ENCODE results near the gene SMR3A. TPM values are rescaled to one million over a fixed set of nuclear protein-coding genes. Genes with fewer than 3 reads are reported as not detected.

SMR3A gene
- total and polyA plus RNA-seq, 2 of the 13 experiments (the other 11 are each of a cell fraction or from before 2014, with no cell fraction given) = not detected

- Histone ChIP-seq H3K79me2 (ENCODE audit: insufficient read depth, low read length) (no peaks in the 10 kb centered on the region), H3K9me3 (ENCODE audit: low read length) (no peaks in the 10 kb centered on the region), H3K4me2 (ENCODE audit: low read depth, low read length) (no peak overlapping the region), H2AFZ (ENCODE audit: low read length) (no peak overlapping the region), H3K4me3 (replicated peaks in 1 of 3; ENCODE audit: insufficient read depth in 1 of 3, low read depth in 2 of 3, low read length in 3 of 3) (no peak overlapping the region), H3K27me3 (ENCODE audit: control insufficient read depth in 1 of 2, insufficient read depth in 2 of 2, low read length in 2 of 2) (no peaks in the 10 kb centered on the region), H3K4me1 (ENCODE audit: insufficient read depth, low read length) (no peaks in the 10 kb centered on the region), H3K36me3 (replicated peaks in 1 of 2; ENCODE audit: control insufficient read depth in 1 of 2, insufficient read depth in 2 of 2, low read length in 2 of 2) (no peaks in the 10 kb centered on the region), H4K20me1 (ENCODE audit: insufficient read depth, low read length) (no peaks in the 10 kb centered on the region), H3K9ac (ENCODE audit: insufficient read depth, low read depth, low read length) (no peak overlapping the region), H3K27ac (ENCODE audit: extremely low read length, insufficient read depth, low read length) (no peak overlapping the region)
- DNase-seq (ENCODE audit: low spot score) = no peak
- CTCF ChIA-PET (ENCODE audit: low intra/inter-chr PET ratio, low total read pairs) = no interaction called here
- intact Hi-C loops (cut with micrococcal nuclease; ENCODE audit: unreplicated experiment) (loop anchor here (10.0 kb wide), 1 partner anchor 1394 kb away; no protein-coding TSS in a partner anchor), in situ Hi-C loops (cut with HindIII; ENCODE audit: extremely low pct_ligation_motif_present, low pct_unique_long_range_greater_than_20kb) (no loop called here)
- ATAC-seq = no peak
- no peak for FAIRE-seq
- no peak for TF ChIP-seq ZNF747 (CRISPR knock-in tag; IDR thresholded peaks at IDR 0.05; ENCODE audit: borderline replicate concordance)
- TF ChIP-seq ATF3 (CRISPR knock-in tag; IDR thresholded peaks at IDR 0.05) = no peak
- no peak for TF ChIP-seq HMGXB4 (CRISPR knock-in tag; IDR thresholded peaks at IDR 0.05; ENCODE audit: borderline replicate concordance in 1 of 2, low read depth in 1 of 2)
- TF ChIP-seq ZNF670 (CRISPR knock-in tag; IDR thresholded peaks at IDR 0.05; ENCODE audit: borderline replicate concordance) = no peak
- no peak for TF ChIP-seq ZNF776 (CRISPR knock-in tag; IDR thresholded peaks at IDR 0.05)
- TF ChIP-seq CREB3 (CRISPR knock-in tag; IDR thresholded peaks at IDR 0.05) = no peak
- no peak for TF ChIP-seq ZNF547 (CRISPR knock-in tag; IDR thresholded peaks at IDR 0.05)
- TF ChIP-seq CHD4 (IDR thresholded peaks at IDR 0.05; ENCODE audit: borderline replicate concordance, low read length) = no peak
- TF ChIP-seq ZNF33A (CRISPR knock-in tag; IDR thresholded peaks at IDR 0.05; ENCODE audit: borderline replicate concordance) = no peak
- BruUV-seq (replicated peaks) = no TSS peak
- POLR2A ChIA-PET = no interaction called here
- WGBS (ENCODE audit: low lambda C conversion rate) = 17% methylated on average over 3 of the region's 3 CpGs
Measured at GRCh38 chr4:70359115-70359661, 1.4 kb upstream of the SMR3A start.
